SIG-M5 treated with dmso at 0.1 percent for 504 hours (cell line): Measurements from ENCODE around the gene MVB12B.

Source experiments
- DNase-seq: peaks from one replicate; lab custom pipeline; 2025; ENCODE audit not compliant: unreplicated experiment; lab: John Stamatoyannopoulos, UW

MVB12B gene

DNA sequence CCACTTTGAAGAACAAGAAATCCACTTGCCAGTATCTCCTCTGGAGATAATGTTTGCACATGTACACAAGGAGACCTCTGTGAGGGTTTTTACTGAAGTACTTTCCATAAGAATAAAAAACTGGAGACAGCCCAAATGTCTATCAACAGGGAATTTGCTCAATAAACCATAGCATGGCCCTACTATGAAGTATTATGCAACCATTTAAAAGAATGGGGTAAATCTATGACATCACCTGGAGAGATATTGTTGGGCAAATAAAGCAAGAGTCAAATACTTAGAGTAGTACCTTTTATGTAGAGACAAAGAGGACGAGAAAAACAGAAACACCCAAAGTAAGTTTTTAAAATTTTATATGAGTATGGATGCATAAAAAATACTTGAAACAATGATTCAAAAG, 23.9 kb upstream of the MVB12B start:
- no peak for DNase-seq

GRCh38 chr9:126303488-126303887, 23.1 kb upstream of the MVB12B start:
- no peak for DNase-seq

GRCh38 chr9:126304207-126304970, 22.2 kb upstream of the MVB12B start:
- DNase-seq: no peak

DNA sequence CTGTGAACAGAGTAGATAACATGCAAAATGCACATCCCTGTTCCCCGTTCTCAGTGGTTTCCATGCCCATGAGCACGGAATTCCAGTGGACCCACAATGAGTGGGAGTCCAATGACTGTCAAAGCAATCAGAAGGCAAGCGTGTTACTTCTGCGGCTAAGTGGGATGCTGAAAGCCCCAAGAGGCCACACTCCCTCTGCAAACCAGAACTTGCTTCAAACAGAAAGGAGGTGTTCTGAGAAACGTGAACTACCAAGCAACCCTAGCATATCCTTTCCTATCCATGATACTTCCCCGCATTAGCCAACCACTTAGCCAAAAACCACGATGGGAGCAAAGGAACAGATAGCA, 21.7 kb upstream of the MVB12B start:
- DNase-seq: no peak

- no peak for DNase-seq
Observed at GRCh38 chr9:126306071-126306647, 20.5 kb upstream of the MVB12B start.

DNA sequence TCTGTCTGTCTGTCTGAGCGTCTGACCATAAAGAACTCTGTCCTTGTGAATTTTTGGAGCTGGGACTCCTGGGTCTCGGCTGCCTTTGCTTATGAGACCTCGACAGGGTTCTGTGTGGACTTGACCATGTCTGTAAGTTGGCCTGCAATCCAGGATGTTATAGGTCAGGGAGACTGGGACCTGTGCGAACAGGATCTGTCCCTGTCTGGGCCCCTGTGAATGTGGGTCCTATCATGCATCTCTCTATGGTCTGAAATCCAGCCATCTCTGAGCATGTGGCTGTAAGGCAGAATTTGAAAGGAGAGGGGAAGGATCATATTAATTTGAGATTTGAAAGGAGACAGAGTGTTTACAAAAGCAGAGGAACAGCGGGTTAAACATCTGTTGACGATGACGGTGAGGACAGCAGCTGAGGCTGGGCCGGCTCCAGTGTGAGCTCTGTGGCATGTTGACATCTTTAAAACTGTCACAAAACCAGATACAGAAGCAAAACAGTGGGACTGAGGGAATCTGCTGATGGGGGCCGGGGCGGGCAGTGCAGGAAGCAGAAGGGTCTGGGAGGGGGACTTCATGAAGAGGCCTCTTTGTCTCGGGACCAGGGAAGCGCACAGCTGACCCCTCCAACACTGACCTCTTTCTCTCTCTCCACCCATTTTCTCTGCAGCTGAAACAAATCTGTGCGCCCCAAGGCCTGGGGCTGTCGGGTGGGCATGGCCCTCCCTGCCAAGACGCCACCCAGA, 19.1 kb upstream of the MVB12B start:
- DNase-seq: no peak

GRCh38 chr9:126309427-126310189, 17.0 kb upstream of the MVB12B start:
- no peak for DNase-seq

DNA sequence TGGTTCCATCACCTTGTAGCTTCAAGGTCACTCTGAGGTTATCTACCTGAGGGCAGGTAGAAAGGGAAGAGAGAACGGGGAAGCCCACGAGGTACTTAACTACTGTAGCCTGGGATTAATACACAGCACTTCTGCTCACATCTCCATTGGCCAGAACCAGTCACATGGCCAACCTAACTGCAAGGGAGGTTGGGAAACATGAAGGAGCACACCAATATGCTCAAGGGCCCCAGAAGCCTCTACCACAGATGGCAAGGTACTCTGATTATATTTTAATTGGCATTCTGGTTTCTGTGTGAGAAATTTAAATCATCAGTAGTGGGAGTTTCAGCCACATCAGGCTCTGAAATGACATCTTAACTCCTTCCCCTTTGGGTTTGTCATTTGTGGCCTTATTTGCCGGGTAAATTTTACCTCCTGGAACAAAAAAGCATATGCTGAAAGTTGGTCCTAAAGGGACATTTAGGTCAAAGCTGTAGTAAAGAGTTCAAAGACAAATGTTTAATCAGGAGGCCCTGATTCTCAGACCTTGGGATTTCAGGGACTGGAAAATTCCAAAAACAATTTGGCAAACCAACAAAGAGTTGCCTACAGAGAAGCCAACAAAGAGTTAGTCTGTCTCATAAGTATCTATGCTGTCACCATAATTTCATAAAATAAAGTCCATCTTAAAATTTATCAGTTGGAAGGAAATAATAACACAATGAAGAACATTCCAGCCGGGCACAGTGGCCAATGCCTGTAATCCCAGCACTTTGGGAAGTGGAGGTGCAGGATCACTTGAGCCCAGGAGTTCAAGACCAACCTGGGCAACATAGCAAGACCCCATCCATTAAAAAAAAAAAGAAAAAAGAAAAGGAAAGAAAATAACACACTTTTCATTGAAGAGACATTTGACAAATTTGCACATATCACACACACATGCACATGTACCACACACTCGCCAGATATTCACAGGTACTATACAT, 13.8 kb upstream of the MVB12B start:
- no peak for DNase-seq

- DNase-seq: no peak
Observed at GRCh38 chr9:126316085-126316655, 10.5 kb upstream of the MVB12B start.

- no peak for DNase-seq
Observed at GRCh38 chr9:126317513-126317912, 9.1 kb upstream of the MVB12B start.

- no peak for DNase-seq
Observed at GRCh38 chr9:126318858-126319257, 7.8 kb upstream of the MVB12B start.

DNA sequence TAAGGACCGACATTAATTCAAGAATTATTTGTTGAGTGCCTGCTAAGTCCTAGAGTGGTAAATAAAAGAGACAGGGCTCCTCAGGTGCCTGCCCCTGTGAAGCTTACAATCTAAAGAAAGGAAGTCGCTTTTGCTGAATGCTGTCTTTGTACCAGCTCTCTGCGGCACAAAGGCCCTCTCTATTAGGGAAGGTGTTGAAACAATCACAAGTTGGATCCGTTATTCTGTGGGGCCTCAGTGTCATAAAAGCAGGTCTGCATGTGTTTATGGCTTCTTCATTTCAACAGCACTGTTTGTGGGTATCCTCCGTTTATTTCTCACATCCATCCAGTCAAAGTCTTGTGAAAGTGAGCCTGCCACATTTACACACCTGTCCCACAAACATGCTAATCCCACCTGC, 7.0 kb upstream of the MVB12B start:
- no peak for DNase-seq

DNA sequence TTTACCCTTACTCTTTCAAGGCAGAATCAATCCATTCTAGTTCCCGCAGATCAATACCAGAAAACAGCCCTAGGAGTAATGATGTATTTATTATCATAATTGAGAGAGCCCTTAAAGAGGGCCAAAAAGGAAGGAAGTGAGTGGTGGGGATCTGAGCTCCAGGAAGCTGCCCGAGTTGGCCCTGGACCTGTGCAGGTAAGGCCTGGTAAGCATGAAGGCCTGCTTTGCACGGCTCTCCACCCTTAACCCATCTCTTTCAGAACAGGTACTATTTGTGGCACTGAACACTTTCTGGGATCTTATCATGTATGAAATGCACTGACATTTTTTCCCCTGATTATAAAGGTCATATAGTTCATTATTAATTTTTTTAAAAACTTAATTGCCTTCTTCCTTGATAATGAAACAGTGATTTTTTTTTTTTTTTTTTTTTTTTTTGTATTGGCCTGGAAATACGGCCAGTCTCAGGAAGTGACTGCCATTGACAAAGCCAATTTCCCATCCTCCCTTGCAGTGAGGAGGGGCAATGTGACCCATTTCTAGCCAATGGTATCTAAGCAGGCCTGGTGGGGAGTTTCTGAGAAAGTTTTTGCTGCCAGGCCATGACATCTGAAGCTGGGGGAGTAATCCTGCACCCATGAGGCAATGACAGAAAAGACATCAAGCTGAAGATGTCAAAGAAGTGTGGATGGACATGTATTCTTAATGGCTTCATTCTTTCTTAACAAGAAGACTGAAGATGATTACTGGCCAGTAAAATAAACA, 6.3 kb upstream of the MVB12B start:
- no peak for DNase-seq

- no peak for DNase-seq
Observed at GRCh38 chr9:126321742-126322141, 4.9 kb upstream of the MVB12B start.

- DNase-seq: no peak
Observed at GRCh38 chr9:126325821-126326220, 808 bp upstream of the MVB12B start.

GRCh38 chr9:126327006-126327713, 531 bp downstream of the MVB12B start:
- DNase-seq: no peak

DNA sequence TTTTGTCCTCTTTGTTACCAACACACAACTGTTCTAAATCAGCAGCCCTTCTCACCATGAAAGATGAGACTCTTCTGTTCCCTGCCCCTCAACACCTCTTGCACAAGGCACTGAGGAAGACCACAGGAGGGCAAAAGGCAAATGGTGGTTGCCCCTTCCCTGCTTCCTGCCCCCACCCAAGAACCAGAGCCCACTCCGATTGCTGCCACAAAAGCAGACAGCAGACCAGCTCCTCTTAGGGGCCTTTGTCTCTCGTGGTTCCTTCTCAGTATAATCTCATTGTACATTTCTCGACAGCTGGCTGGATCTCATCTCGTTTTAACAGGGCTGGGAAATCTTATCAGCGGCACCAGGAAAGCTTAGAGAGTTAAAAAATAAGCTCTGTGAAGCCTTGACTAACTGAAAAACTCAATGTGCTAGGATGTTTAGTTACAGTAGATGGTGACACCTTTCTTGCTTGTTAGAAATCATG, 1.1 kb downstream of the MVB12B start:
- peak; percentile 7 for DNase-seq

GRCh38 chr9:126328407-126328806, 1.8 kb downstream of the MVB12B start:
- peak; percentile 31 for DNase-seq
